Measurements from ENCODE around the gene DNAAF3.

The DNAAF3 gene

DNA sequence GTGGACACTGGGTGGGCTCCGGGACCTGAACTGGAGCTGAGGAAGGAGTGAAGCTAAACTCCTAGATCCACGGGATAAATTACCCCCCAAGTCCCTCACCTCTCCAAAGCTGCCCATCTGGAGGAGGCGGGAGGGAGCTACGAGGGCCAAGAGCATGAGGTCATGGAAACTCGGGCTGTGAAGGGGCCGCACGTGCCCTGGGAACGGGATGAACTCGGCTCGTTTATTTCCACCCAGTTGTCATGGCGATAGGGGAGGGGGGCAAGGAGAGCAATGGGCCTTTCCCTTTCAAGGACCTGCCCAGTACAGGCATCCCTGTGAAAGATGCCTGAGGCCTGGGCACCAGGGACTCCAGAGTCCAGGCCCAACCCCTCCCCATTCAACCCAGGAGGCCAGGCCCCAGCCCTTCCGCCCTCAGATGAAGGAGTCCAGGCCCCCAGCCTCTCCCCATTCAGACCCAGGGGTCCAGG, 52.8 kb downstream of the DNAAF3 start (continued):
- TF ChIP-seq, protein P1, sequence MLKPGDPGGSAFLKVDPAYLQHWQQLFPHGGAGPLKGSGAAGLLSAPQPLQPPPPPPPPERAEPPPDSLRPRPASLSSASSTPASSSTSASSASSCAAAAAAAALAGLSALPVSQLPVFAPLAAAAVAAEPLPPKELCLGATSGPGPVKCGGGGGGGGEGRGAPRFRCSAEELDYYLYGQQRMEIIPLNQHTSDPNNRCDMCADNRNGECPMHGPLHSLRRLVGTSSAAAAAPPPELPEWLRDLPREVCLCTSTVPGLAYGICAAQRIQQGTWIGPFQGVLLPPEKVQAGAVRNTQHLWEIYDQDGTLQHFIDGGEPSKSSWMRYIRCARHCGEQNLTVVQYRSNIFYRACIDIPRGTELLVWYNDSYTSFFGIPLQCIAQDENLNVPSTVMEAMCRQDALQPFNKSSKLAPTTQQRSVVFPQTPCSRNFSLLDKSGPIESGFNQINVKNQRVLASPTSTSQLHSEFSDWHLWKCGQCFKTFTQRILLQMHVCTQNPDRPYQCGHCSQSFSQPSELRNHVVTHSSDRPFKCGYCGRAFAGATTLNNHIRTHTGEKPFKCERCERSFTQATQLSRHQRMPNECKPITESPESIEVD (tag by site-specific recombination; IDR thresholded peaks at IDR 0.05) = no peak
- TF ChIP-seq GLIS2 (tag by site-specific recombination; IDR thresholded peaks at IDR 0.05) = peak; percentile 45; the same call in 1 of the 2 replicates
- TF ChIP-seq, protein P2, sequence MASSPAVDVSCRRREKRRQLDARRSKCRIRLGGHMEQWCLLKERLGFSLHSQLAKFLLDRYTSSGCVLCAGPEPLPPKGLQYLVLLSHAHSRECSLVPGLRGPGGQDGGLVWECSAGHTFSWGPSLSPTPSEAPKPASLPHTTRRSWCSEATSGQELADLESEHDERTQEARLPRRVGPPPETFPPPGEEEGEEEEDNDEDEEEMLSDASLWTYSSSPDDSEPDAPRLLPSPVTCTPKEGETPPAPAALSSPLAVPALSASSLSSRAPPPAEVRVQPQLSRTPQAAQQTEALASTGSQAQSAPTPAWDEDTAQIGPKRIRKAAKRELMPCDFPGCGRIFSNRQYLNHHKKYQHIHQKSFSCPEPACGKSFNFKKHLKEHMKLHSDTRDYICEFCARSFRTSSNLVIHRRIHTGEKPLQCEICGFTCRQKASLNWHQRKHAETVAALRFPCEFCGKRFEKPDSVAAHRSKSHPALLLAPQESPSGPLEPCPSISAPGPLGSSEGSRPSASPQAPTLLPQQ (tag by site-specific recombination; IDR thresholded peaks at IDR 0.05) = peak; percentile 68
- TF ChIP-seq ZNF175 (tag by site-specific recombination; IDR thresholded peaks at IDR 0.05) = no peak
- no peak for TF ChIP-seq ZFP3 (tag by site-specific recombination; IDR thresholded peaks at IDR 0.05; ENCODE audit: low read depth)
- no peak for TF ChIP-seq ZNF248 (tag by site-specific recombination; IDR thresholded peaks at IDR 0.05)
- TF ChIP-seq ZNF140 (tag by site-specific recombination; IDR thresholded peaks at IDR 0.05) = no peak
- TF ChIP-seq ZBTB17 (tag by site-specific recombination; IDR thresholded peaks at IDR 0.05) = 0 out of 2 replicates have a peak, but pooled peaks have one; percentile 26
- TF ChIP-seq, protein P3, sequence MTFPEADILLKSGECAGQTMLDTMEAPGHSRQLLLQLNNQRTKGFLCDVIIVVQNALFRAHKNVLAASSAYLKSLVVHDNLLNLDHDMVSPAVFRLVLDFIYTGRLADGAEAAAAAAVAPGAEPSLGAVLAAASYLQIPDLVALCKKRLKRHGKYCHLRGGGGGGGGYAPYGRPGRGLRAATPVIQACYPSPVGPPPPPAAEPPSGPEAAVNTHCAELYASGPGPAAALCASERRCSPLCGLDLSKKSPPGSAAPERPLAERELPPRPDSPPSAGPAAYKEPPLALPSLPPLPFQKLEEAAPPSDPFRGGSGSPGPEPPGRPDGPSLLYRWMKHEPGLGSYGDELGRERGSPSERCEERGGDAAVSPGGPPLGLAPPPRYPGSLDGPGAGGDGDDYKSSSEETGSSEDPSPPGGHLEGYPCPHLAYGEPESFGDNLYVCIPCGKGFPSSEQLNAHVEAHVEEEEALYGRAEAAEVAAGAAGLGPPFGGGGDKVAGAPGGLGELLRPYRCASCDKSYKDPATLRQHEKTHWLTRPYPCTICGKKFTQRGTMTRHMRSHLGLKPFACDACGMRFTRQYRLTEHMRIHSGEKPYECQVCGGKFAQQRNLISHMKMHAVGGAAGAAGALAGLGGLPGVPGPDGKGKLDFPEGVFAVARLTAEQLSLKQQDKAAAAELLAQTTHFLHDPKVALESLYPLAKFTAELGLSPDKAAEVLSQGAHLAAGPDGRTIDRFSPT (tag by site-specific recombination; IDR thresholded peaks at IDR 0.05) = peak; percentile 86
- TF ChIP-seq, protein P4, sequence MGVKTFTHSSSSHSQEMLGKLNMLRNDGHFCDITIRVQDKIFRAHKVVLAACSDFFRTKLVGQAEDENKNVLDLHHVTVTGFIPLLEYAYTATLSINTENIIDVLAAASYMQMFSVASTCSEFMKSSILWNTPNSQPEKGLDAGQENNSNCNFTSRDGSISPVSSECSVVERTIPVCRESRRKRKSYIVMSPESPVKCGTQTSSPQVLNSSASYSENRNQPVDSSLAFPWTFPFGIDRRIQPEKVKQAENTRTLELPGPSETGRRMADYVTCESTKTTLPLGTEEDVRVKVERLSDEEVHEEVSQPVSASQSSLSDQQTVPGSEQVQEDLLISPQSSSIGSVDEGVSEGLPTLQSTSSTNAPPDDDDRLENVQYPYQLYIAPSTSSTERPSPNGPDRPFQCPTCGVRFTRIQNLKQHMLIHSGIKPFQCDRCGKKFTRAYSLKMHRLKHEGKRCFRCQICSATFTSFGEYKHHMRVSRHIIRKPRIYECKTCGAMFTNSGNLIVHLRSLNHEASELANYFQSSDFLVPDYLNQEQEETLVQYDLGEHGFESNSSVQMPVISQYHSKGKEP (tag by site-specific recombination; IDR thresholded peaks at IDR 0.05) = no peak
- peak; percentile 87 for TF ChIP-seq ZBTB21 (tag by site-specific recombination; IDR thresholded peaks at IDR 0.05)
- no peak for TF ChIP-seq ZNF211 (tag by site-specific recombination; IDR thresholded peaks at IDR 0.05; ENCODE audit: low read depth)
- TF ChIP-seq YY1 (tag by site-specific recombination; IDR thresholded peaks at IDR 0.05) = no peak
- no peak for TF ChIP-seq ZNF426 (tag by site-specific recombination; IDR thresholded peaks at IDR 0.05)
- no peak for TF ChIP-seq ZNF394 (tag by site-specific recombination; IDR thresholded peaks at IDR 0.05; ENCODE audit: borderline replicate concordance)
- peak; percentile 78 for TF ChIP-seq PRDM1 (tag by site-specific recombination; IDR thresholded peaks at IDR 0.05)
- peak; percentile 65 for TF ChIP-seq ZNF341 (tag by site-specific recombination; IDR thresholded peaks at IDR 0.05; ENCODE audit: low read depth)
- TF ChIP-seq, protein P5, sequence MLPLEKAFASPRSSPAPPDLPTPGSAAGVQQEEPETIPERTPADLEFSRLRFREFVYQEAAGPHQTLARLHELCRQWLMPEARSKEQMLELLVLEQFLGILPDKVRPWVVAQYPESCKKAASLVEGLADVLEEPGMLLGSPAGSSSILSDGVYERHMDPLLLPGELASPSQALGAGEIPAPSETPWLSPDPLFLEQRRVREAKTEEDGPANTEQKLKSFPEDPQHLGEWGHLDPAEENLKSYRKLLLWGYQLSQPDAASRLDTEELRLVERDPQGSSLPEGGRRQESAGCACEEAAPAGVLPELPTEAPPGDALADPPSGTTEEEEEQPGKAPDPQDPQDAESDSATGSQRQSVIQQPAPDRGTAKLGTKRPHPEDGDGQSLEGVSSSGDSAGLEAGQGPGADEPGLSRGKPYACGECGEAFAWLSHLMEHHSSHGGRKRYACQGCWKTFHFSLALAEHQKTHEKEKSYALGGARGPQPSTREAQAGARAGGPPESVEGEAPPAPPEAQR (tag by site-specific recombination; IDR thresholded peaks at IDR 0.05) = no peak
- TF ChIP-seq ZFP41 (tag by site-specific recombination; IDR thresholded peaks at IDR 0.05; ENCODE audit: borderline replicate concordance) = no peak
- peak; percentile 31; the same call in 1 of the 2 replicates for TF ChIP-seq ZNF366 (tag by site-specific recombination; conservative IDR thresholded peaks at IDR 0.05)
- no peak for TF ChIP-seq MEIS1 (CRISPR knock-in tag; IDR thresholded peaks at IDR 0.05; ENCODE audit: borderline replicate concordance)
- TF ChIP-seq KLF1 (tag by site-specific recombination; IDR thresholded peaks at IDR 0.05) = peak; percentile 94
- no peak for TF ChIP-seq HOXA7 (CRISPR knock-in tag; IDR thresholded peaks at IDR 0.05; ENCODE audit: borderline replicate concordance)
- TF ChIP-seq SP3 (tag by site-specific recombination; IDR thresholded peaks at IDR 0.05) = no peak
- no peak for TF ChIP-seq ZNF169 (tag by site-specific recombination; IDR thresholded peaks at IDR 0.05)
- no peak for TF ChIP-seq ZNF558 (tag by site-specific recombination; IDR thresholded peaks at IDR 0.05)
- peak; percentile 58; the same call in 1 of the 2 replicates for TF ChIP-seq ZNF10 (tag by site-specific recombination; IDR thresholded peaks at IDR 0.05)
- TF ChIP-seq ZNF560 (tag by site-specific recombination; IDR thresholded peaks at IDR 0.05; ENCODE audit: borderline replicate concordance) = no peak
- TF ChIP-seq ZXDB (tag by site-specific recombination; IDR thresholded peaks at IDR 0.05) = peak; percentile 71
- TF ChIP-seq, protein P6, sequence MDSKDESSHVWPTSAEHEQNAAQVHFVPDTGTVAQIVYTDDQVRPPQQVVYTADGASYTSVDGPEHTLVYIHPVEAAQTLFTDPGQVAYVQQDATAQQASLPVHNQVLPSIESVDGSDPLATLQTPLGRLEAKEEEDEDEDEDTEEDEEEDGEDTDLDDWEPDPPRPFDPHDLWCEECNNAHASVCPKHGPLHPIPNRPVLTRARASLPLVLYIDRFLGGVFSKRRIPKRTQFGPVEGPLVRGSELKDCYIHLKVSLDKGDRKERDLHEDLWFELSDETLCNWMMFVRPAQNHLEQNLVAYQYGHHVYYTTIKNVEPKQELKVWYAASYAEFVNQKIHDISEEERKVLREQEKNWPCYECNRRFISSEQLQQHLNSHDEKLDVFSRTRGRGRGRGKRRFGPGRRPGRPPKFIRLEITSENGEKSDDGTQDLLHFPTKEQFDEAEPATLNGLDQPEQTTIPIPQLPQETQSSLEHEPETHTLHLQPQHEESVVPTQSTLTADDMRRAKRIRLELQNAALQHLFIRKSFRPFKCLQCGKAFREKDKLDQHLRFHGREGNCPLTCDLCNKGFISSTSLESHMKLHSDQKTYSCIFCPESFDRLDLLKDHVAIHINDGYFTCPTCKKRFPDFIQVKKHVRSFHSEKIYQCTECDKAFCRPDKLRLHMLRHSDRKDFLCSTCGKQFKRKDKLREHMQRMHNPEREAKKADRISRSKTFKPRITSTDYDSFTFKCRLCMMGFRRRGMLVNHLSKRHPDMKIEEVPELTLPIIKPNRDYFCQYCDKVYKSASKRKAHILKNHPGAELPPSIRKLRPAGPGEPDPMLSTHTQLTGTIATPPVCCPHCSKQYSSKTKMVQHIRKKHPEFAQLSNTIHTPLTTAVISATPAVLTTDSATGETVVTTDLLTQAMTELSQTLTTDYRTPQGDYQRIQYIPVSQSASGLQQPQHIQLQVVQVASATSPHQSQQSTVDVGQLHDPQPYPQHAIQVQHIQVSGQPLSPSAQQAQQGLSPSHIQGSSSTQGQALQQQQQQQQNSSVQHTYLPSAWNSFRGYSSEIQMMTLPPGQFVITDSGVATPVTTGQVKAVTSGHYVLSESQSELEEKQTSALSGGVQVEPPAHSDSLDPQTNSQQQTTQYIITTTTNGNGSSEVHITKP (tag by site-specific recombination; IDR thresholded peaks at IDR 0.05) = peak; percentile 84

All from HEK293 (cell line).